ENCODE data around the gene AMOT. TPM values are rescaled to one million over a fixed set of nuclear protein-coding genes. Genes with fewer than 3 reads are reported as not detected.
"Not testable (repeated sequence)": the region's sequence is repeated elsewhere in the genome, so short reads cannot be mapped to it uniquely, and the experiment has no call there.

The AMOT gene
- total RNA-seq, 4 donors from 2014 or later = 3.4 to 19.4 (median 7.4) TPM

GRCh38 chrX:112866175-112866574, 25.5 kb upstream of the AMOT start:
- in situ Hi-C loops (cut with MboI; ENCODE audit: low pct_ligation_motif_present in 1 of 4, low pct_unique_long_range_greater_than_20kb in 1 of 4, low sequenced_read_pairs in 3 of 4) = no loop called here
- TF ChIP-seq CTCF (IDR thresholded peaks at IDR 0.05) (no peak), EP300 (IDR thresholded peaks at IDR 0.05; ENCODE audit: low read depth) (no peak), POLR2A (IDR thresholded peaks at IDR 0.05) (no peak), POLR2AphosphoS5 (IDR thresholded peaks at IDR 0.05) (no peak)
- Histone ChIP-seq H3K27me3 (no peaks in the 10 kb centered on the region), H3K9me3 (no peaks in the 10 kb centered on the region), H3K27ac (no peak overlapping the region), H3K4me3 (no peak overlapping the region), H3K4me1 (no peaks in the 10 kb centered on the region), H3K36me3 (no peaks in the 10 kb centered on the region)
- intact Hi-C loops (cut with DNase I; ENCODE audit: low total_unique reads) = no loop called here
- WGBS, 2 donors (ENCODE audit: low coverage in 1 of 2) = 79% methylated on average over 1 of the region's 1 CpG; no CpG with 5 or more reads in 1 of the 2 donors
- no peak for DNase-seq

- Histone ChIP-seq H3K27me3 (no peaks in the 10 kb centered on the region), H3K27ac (no peak overlapping the region), H3K9me3 (no peaks in the 10 kb centered on the region), H3K36me3 (no peaks in the 10 kb centered on the region), H3K4me3 (no peak overlapping the region), H3K4me1 (no peaks in the 10 kb centered on the region)
- no peak for TF ChIP-seq POLR2AphosphoS5 (IDR thresholded peaks at IDR 0.05)
- no peak for TF ChIP-seq EP300 (IDR thresholded peaks at IDR 0.05; ENCODE audit: low read depth)
- TF ChIP-seq POLR2A (IDR thresholded peaks at IDR 0.05) = no peak
- no peak for TF ChIP-seq CTCF (IDR thresholded peaks at IDR 0.05)
- no peak for DNase-seq
- intact Hi-C loops (cut with DNase I; ENCODE audit: low total_unique reads) = no loop called here
- 74% methylated on average over 4 of the region's 4 CpGs; no CpG with 5 or more reads in 1 of the 2 donors for WGBS, 2 donors (ENCODE audit: low coverage in 1 of 2)
- in situ Hi-C loops (cut with MboI; ENCODE audit: low pct_ligation_motif_present in 1 of 4, low pct_unique_long_range_greater_than_20kb in 1 of 4, low sequenced_read_pairs in 3 of 4) = no loop called here
Measured at GRCh38 chrX:112865464-112866025, 24.9 kb upstream of the AMOT start.

- Histone ChIP-seq H3K9me3 (no peaks in the 10 kb centered on the region), H3K27me3 (no peaks in the 10 kb centered on the region), H3K4me3 (no peak overlapping the region), H3K4me1 (no peaks in the 10 kb centered on the region), H3K27ac (no peak overlapping the region), H3K36me3 (no peaks in the 10 kb centered on the region)
- no peak for TF ChIP-seq CTCF (IDR thresholded peaks at IDR 0.05)
- TF ChIP-seq POLR2A (IDR thresholded peaks at IDR 0.05) = no peak
- TF ChIP-seq EP300 (IDR thresholded peaks at IDR 0.05; ENCODE audit: low read depth) = no peak
- WGBS, 2 donors (ENCODE audit: low coverage in 1 of 2) = 83% methylated on average over 2 of the region's 2 CpGs; no CpG with 5 or more reads in 1 of the 2 donors
- in situ Hi-C loops (cut with MboI; ENCODE audit: low pct_ligation_motif_present in 1 of 4, low pct_unique_long_range_greater_than_20kb in 1 of 4, low sequenced_read_pairs in 3 of 4) = no loop called here
- no peak for DNase-seq
- intact Hi-C loops (cut with DNase I; ENCODE audit: low total_unique reads) = no loop called here
Measured at GRCh38 chrX:112863850-112864249, 23.2 kb upstream of the AMOT start.

GRCh38 chrX:112857478-112857878, 16.8 kb upstream of the AMOT start:
- in situ Hi-C loops (cut with MboI; ENCODE audit: low pct_ligation_motif_present in 1 of 4, low pct_unique_long_range_greater_than_20kb in 1 of 4, low sequenced_read_pairs in 3 of 4) = no loop called here
- no peak for DNase-seq
- TF ChIP-seq POLR2A (IDR thresholded peaks at IDR 0.05) = no peak
- no peak for TF ChIP-seq POLR2AphosphoS5 (IDR thresholded peaks at IDR 0.05)
- no peak for TF ChIP-seq CTCF (IDR thresholded peaks at IDR 0.05)
- TF ChIP-seq EP300 (IDR thresholded peaks at IDR 0.05; ENCODE audit: low read depth) = no peak
- intact Hi-C loops (cut with DNase I; ENCODE audit: low total_unique reads) = no loop called here
- Histone ChIP-seq H3K4me3 (no peak overlapping the region), H3K9me3 (no peaks in the 10 kb centered on the region), H3K27me3 (no peaks in the 10 kb centered on the region), H3K27ac (no peak overlapping the region), H3K36me3 (no peaks in the 10 kb centered on the region), H3K4me1 (no peaks in the 10 kb centered on the region)
- 85% methylated on average over 5 of the region's 5 CpGs; no CpG with 5 or more reads in 1 of the 2 donors for WGBS, 2 donors (ENCODE audit: low coverage in 1 of 2)

GRCh38 chrX:112854901-112855300, 14.3 kb upstream of the AMOT start:
- H3K36me3 ChIP-seq; in situ Hi-C loops (cut with MboI; ENCODE audit: low pct_ligation_motif_present in 1 of 4, low pct_unique_long_range_greater_than_20kb in 1 of 4, low sequenced_read_pairs in 3 of 4); H3K9me3 ChIP-seq: not testable (repeated sequence)

More at GRCh38 chrX:112854901-112855300, 14.3 kb upstream of the AMOT start:
- intact Hi-C loops (cut with DNase I; ENCODE audit: low total_unique reads); H3K4me3 ChIP-seq; H3K4me1 ChIP-seq; DNase-seq; H3K27me3 ChIP-seq; H3K27ac ChIP-seq: not testable (repeated sequence)
- 93% methylated on average over 16 of the region's 26 CpGs; no CpG with 5 or more reads in 1 of the 2 donors for WGBS, 2 donors (ENCODE audit: low coverage in 1 of 2)
